AG10803 (cell line): ENCODE results near the gene CLMN.

Source experiments
- DNase-seq: peaks from one replicate; pipeline ENCODE4 v3.0.0; 2010; ENCODE audit warnings: low read depth
- H3K4me3 ChIP-seq: 2 replicates; pipeline ENCODE4 v1.5.1; 2011; ENCODE audit warnings: mild to moderate bottlenecking, low read length, control low read depth
- CTCF ChIP-seq: conservative IDR thresholded peaks from 2 replicates; pipeline ENCODE4 v1.5.1; 2011; ENCODE audit warnings: mild to moderate bottlenecking, low read length, control low read depth, inconsistent platforms

CLMN gene

GRCh38 chr14:95328729-95329503 lies 9.2 kb upstream of the CLMN start:
- TF ChIP-seq CTCF, result no peak
- H3K4me3 ChIP-seq, result no peak overlapping the region
- no peak for DNase-seq

GRCh38 chr14:95327558-95328374 lies 8.1 kb upstream of the CLMN start:
- no peak for TF ChIP-seq CTCF
- no peak overlapping the region for H3K4me3 ChIP-seq
- DNase-seq, result no peak

- DNase-seq, result no peak
- TF ChIP-seq CTCF, result no peak
- H3K4me3 ChIP-seq, result no peak overlapping the region
These were observed 7.3 kb upstream of the CLMN start for GRCh38 chr14:95326987-95327386.

- no peak overlapping the region for H3K4me3 ChIP-seq
- no peak for TF ChIP-seq CTCF
- DNase-seq, result no peak
These were observed 4.2 kb upstream of the CLMN start for GRCh38 chr14:95323917-95324316.

GRCh38 chr14:95323361-95323760 lies 3.7 kb upstream of the CLMN start:
- no peak for DNase-seq
- no peak for TF ChIP-seq CTCF
- no peak overlapping the region for H3K4me3 ChIP-seq

- H3K4me3 ChIP-seq, result no peak overlapping the region
- no peak for DNase-seq
- no peak for TF ChIP-seq CTCF
These were observed 2.9 kb upstream of the CLMN start for GRCh38 chr14:95322651-95323050.
